IPS DF 19.7 (cell line): ENCODE results near the gene PHKG2.

Experiments used
- DNase-seq: peaks from one replicate; pipeline ENCODE4 v3.0.0-alpha.2; 2013; ENCODE audit warnings: low read depth, low spot score

PHKG2 gene

GRCh38 chr16:30773826-30774225 is 25.6 kb downstream of the PHKG2 start:
- DNase-seq = no peak

GRCh38 chr16:30774367-30775130 is 26.3 kb downstream of the PHKG2 start:
- DNase-seq = no peak

GRCh38 chr16:30775131-30775391 is 26.8 kb downstream of the PHKG2 start:
- no peak for DNase-seq

GRCh38 chr16:30775392-30776188 is 27.4 kb downstream of the PHKG2 start:
- DNase-seq = peak; percentile 77

- DNase-seq = no peak
Measured at GRCh38 chr16:30777591-30778297, 29.5 kb downstream of the PHKG2 start.

- DNase-seq = no peak
Measured at GRCh38 chr16:30778549-30779244, 30.5 kb downstream of the PHKG2 start.

- DNase-seq = no peak
Measured at GRCh38 chr16:30779596-30779995, 31.4 kb downstream of the PHKG2 start.

- no peak for DNase-seq
Measured at GRCh38 chr16:30780021-30780420, 31.8 kb downstream of the PHKG2 start.

- no peak for DNase-seq
Measured at GRCh38 chr16:30780549-30780948, 32.3 kb downstream of the PHKG2 start.

- no peak for DNase-seq
Measured at GRCh38 chr16:30782486-30783279, 34.5 kb downstream of the PHKG2 start.

- DNase-seq = no peak
Measured at GRCh38 chr16:30783280-30784109, 35.3 kb downstream of the PHKG2 start.

GRCh38 chr16:30784215-30784614 is 36.0 kb downstream of the PHKG2 start:
- DNase-seq = no peak

GRCh38 chr16:30785126-30786106 is 37.2 kb downstream of the PHKG2 start:
- DNase-seq = no peak

GRCh38 chr16:30786115-30786935 is 38.1 kb downstream of the PHKG2 start:
- no peak for DNase-seq

- no peak for DNase-seq
Measured at GRCh38 chr16:30786936-30787612, 38.8 kb downstream of the PHKG2 start, which contains the start of gene ZNF629. TSS of gene ZNF629 (minus strand) at chr16:30787205. CDS start at chr16:30784482, 2,723 bp downstream.

GRCh38 chr16:30787613-30788378 is 39.6 kb downstream of the PHKG2 start:
- no peak for DNase-seq
